HCT116 (cell line): ENCODE measurements around the gene RNF113B.

Experiments used
- CEBPB ChIP-seq: IDR thresholded peaks from 2 replicates; pipeline ENCODE4 v1.6.1; 2012; ENCODE audit warnings: low read depth
- CTCF ChIP-seq, 3 experiments: fragments of 200-600 bp in 1 of 3; sonication (generic) in 1 of 3; IDR thresholded peaks in 2 of 3; conservative IDR thresholded peaks in 1 of 3; 2 replicates each; pipeline ENCODE4 v1.5.1; 2012 to 2017; ENCODE audit warnings: low read depth in 2 of 3, low read length in 2 of 3, antibody characterized with exemption in 1 of 3, borderline replicate concordance in 1 of 3, control low read depth in 1 of 3, mild to moderate bottlenecking in 1 of 3, mixed read lengths in 1 of 3, mixed run types in 1 of 3, moderate library complexity in 1 of 3; ENCODE audit not compliant: insufficient read depth in 1 of 3
- EZH2 ChIP-seq: fragments of 200-600 bp; sonication (generic); IDR thresholded peaks from 2 replicates; pipeline ENCODE4 v1.6.1; 2017; ENCODE audit warnings: antibody characterized with exemption, mixed run types
- EZH2phosphoT487 ChIP-seq: fragments of 200-600 bp; IDR thresholded peaks from 2 replicates; pipeline ENCODE4 v1.6.1; 2018; ENCODE audit warnings: antibody characterized with exemption, borderline replicate concordance
- POLR2A ChIP-seq: IDR thresholded peaks from 2 replicates; pipeline ENCODE4 v1.7.0; 2011; ENCODE audit warnings: borderline replicate concordance; ENCODE audit not compliant: insufficient read depth, insufficient read length; ENCODE audit errors: extremely low read depth
- POLR2AphosphoS5 ChIP-seq: IDR thresholded peaks from 2 replicates; pipeline ENCODE4 v1.6.1; 2011; ENCODE audit warnings: mild to moderate bottlenecking, low read depth, low read length, moderate library complexity
- RAD21 ChIP-seq: IDR thresholded peaks from 2 replicates; pipeline ENCODE4 v1.6.1; 2012; ENCODE audit warnings: low read depth, mild to moderate bottlenecking
- REST ChIP-seq: IDR thresholded peaks from 2 replicates; pipeline ENCODE4 v1.6.1; 2012; ENCODE audit warnings: low read depth
- SP1 ChIP-seq: IDR thresholded peaks from 2 replicates; pipeline ENCODE4 v1.6.1; 2012; ENCODE audit warnings: low read depth
- SRF ChIP-seq: IDR thresholded peaks from 2 replicates; pipeline ENCODE4 v1.6.1; 2012; ENCODE audit warnings: low read depth
- YY1 ChIP-seq: IDR thresholded peaks from 2 replicates; pipeline ENCODE4 v1.6.1; 2011; ENCODE audit warnings: low read length, low read depth, moderate library complexity, mild to moderate bottlenecking; ENCODE audit not compliant: insufficient replicate concordance; ENCODE audit errors: extremely low read depth
- ZBTB33 ChIP-seq: IDR thresholded peaks from 2 replicates; pipeline ENCODE4 v1.6.1; 2011; ENCODE audit warnings: mild to moderate bottlenecking, low read length, moderate library complexity; ENCODE audit not compliant: insufficient replicate concordance; ENCODE audit errors: extremely low read depth
- ZNF274 ChIP-seq: fragments of 200-500 bp; sonication (Bioruptor generic); IDR thresholded peaks from 2 replicates; pipeline ENCODE4 v1.6.1; 2014; ENCODE audit warnings: mild to moderate bottlenecking, low read depth, low read length, inconsistent platforms

DNA sequence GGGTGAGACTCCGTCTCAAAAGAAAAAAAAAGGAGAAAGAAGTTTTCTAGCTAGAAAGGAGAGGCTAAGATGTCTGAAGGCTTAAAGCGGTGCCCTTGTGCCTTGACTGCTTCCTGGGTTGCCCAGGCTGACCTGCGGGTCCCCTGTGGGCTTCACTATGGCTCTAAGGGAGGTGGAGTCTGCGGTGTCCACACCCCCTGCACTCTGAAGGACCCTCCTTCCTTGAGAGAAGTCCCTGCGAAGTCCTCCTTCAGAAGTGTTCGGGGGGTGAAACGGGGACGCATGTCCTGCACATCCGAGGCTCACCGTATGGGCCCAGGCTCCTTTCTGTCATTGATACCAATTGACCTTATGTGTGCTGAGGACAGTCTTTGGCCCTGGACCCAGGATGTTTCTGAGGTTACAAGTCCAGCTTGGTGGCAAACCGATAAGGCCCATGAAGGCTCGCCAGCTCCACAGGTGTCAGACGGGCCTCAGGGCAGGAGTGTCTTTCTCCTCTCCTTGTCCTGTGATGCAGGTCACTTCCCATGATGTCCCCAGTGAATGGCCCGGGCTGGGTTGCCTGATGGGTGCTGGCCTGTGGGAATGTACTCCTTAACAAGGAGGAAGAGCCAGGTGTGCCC is 11.6 kb upstream of the RNF113B start:
- TF ChIP-seq CTCF (IDR thresholded peaks at IDR 0.05 in 2 of 3, conservative IDR thresholded peaks at IDR 0.05 in 1 of 3; ENCODE audit: borderline replicate concordance in 1 of 3, insufficient read depth in 1 of 3, low read depth in 2 of 3, low read length in 2 of 3) (no peak), RAD21 (no peak), POLR2A (no peak), SRF (no peak), EZH2 (no peak), POLR2AphosphoS5 (no peak), EZH2phosphoT487 (no peak), ZNF274 (no peak), ZBTB33 (no peak), SP1 (no peak), REST (no peak), YY1 (no peak), CEBPB (no peak)
